A549 (cell line): ENCODE measurements around the gene SLC22A23. TPM values are rescaled to one million over a fixed set of nuclear protein-coding genes. Genes with fewer than 3 reads are reported as not detected.
A peak's percentile ranks its signal among the peaks of the same experiment; 100 is the strongest.

ENCODE experiments used
- ATAC-seq, 2 experiments: fragments of 200-7000 bp in 1 of 2; fragments of >200 bp in 1 of 2; cut with Nextera tagmentation in 1 of 2; cut with Tn5 transposase in 1 of 2; 3 replicates each; pipeline versions ENCODE4 v1.8.0 to v1.9.1; 2018 to 2020; ENCODE audit warnings: mild to moderate bottlenecking in 1 of 2, moderate library complexity in 1 of 2
- CTCF ChIA-PET: fragments of 300-600 bp; sonication (Branson Sonifier 250); formaldehyde crosslinking; extraction: SDS; loops from one replicate; lab custom pipeline; 2021; ENCODE audit warnings: antibody characterized with exemption, inconsistent platforms; lab: Yijun Ruan, JAX
- POLR2A ChIA-PET: fragments of 350-600 bp; formaldehyde crosslinking; extraction: SDS; loops from one replicate; lab custom pipeline; 2021; ENCODE audit warnings: antibody characterized with exemption, inconsistent platforms; lab: Yijun Ruan, JAX
- DNase-seq, 2 experiments: peaks; one replicate each; pipeline versions ENCODE4 v3.0.0 to v3.0.0-alpha.2; 2011 to 2016; ENCODE audit warnings: low read depth in 1 of 2, low spot score in 1 of 2
- FAIRE-seq: peaks from 2 replicates; lab custom pipeline; 2011; peaks lifted over from hg19 to GRCh38; lab: Jason Lieb, UNC
- H3K27ac ChIP-seq, 2 experiments: fragments of >200 bp; sonication (Bioruptor Twin); formaldehyde crosslinking; 3 replicates each; pipeline ENCODE4 v1.5.1; 2016 to 2017
- H3K4me1 ChIP-seq: fragments of >200 bp; sonication (Bioruptor Twin); formaldehyde crosslinking; 3 replicates; pipeline ENCODE4 v1.6.1; 2016
- H3K4me2 ChIP-seq: fragments of >200 bp; sonication (Bioruptor Twin); formaldehyde crosslinking; 3 replicates; pipeline ENCODE4 v1.6.1; 2016
- H3K4me3 ChIP-seq: fragments of >200 bp; sonication (Bioruptor Twin); formaldehyde crosslinking; 3 replicates; pipeline ENCODE4 v1.5.1; 2016
- H3K9me3 ChIP-seq: fragments of >200 bp; sonication (Bioruptor Twin); formaldehyde crosslinking; 3 replicates; pipeline ENCODE4 v1.6.1; 2016
- CEBPB ChIP-seq, 2 experiments: fragments of >200 bp in 1 of 2; sonication (Bioruptor Twin) in 1 of 2; formaldehyde crosslinking in 1 of 2; IDR thresholded peaks; 2 replicates each; pipeline ENCODE4 v1.6.1; 2012 to 2016
- EHF ChIP-seq: fragments of 250-450 bp; sonication (Bioruptor Pico); IDR thresholded peaks from 2 replicates; pipeline ENCODE4 v1.5.0; 2020; ENCODE audit warnings: mild to moderate bottlenecking
- EP300 ChIP-seq, 2 experiments: fragments of >200 bp; sonication (Bioruptor Twin); formaldehyde crosslinking; IDR thresholded peaks; 2 replicates in 1 of 2; 3 replicates in 1 of 2; pipeline ENCODE4 v1.6.1; 2016 to 2017
- FOXS1 ChIP-seq: fragments of 250-450 bp; sonication (Bioruptor Pico); IDR thresholded peaks from 2 replicates; pipeline ENCODE4 v1.5.0; 2020; ENCODE audit warnings: mild to moderate bottlenecking, moderate library complexity
- GATA3 ChIP-seq: IDR thresholded peaks from 2 replicates; pipeline ENCODE4 v1.6.1; 2012; ENCODE audit warnings: borderline replicate concordance
- JUN ChIP-seq, 2 experiments: fragments of >200 bp; sonication (Bioruptor Twin); formaldehyde crosslinking; IDR thresholded peaks; 2 replicates in 1 of 2; 3 replicates in 1 of 2; pipeline ENCODE4 v1.6.1; 2016 to 2017
- MYC ChIP-seq: IDR thresholded peaks from 2 replicates; pipeline ENCODE4 v1.6.1; 2012; ENCODE audit warnings: mild to moderate bottlenecking, inconsistent platforms, low read length, improper control_type of control experiment, borderline replicate concordance
- RARB ChIP-seq: fragments of 250-450 bp; sonication (Bioruptor Pico); IDR thresholded peaks from 2 replicates; pipeline ENCODE4 v1.8.0; 2021; ENCODE audit warnings: mild to moderate bottlenecking, moderate library complexity
- RCOR1 ChIP-seq: fragments of 150-350 bp; IDR thresholded peaks from 2 replicates; pipeline ENCODE4 v1.6.1; 2014; ENCODE audit warnings: antibody characterized with exemption, low read length, low read depth
- RFX5 ChIP-seq: fragments of 450-650 bp; IDR thresholded peaks from 2 replicates; pipeline ENCODE4 v1.7.1; 2014; ENCODE audit warnings: antibody characterized with exemption, mild to moderate bottlenecking, moderate library complexity
- SREBF2 ChIP-seq: fragments of 450-650 bp; IDR thresholded peaks from 2 replicates; pipeline ENCODE4 v1.6.1; 2014; ENCODE audit warnings: mild to moderate bottlenecking, moderate library complexity
- TP53 ChIP-seq: fragments of 250-450 bp; sonication (Bioruptor Pico); IDR thresholded peaks from 2 replicates; pipeline ENCODE4 v1.5.0; 2021; ENCODE audit warnings: mild to moderate bottlenecking, moderate library complexity
- ZC3H11A ChIP-seq: fragments of 450-650 bp; IDR thresholded peaks from 2 replicates; pipeline ENCODE4 v1.6.1; 2014; ENCODE audit warnings: antibody characterized with exemption, mild to moderate bottlenecking
- ZNF302 ChIP-seq: fragments of 250-450 bp; sonication (Bioruptor Pico); IDR thresholded peaks from 2 replicates; pipeline ENCODE4 v1.9.0; 2021; ENCODE audit warnings: inconsistent platforms, mild to moderate bottlenecking, moderate library complexity
- WGBS: methylation state at CpG from one replicate; pipeline ENCODE4 v1.1.6; 2017; ENCODE audit errors: missing lambda C conversion rate; 5-methylcytosine and 5-hydroxymethylcytosine counted together
- polyA plus RNA-seq, 4 experiments: library from polyadenylated mRNA; depleted of rRNA in 3 of 4; stranded (reverse); fragments of >200 nt; fragmentation: RNase III in 1 of 4; extraction: RNeasy Plus Mini Kit Qiagen cat#74134 plus additional on column Dnase treatment in 1 of 4; gene quantifications; 2 replicates in 3 of 4; 3 replicates in 1 of 4; pipeline ENCODE4 v1.2.3, GENCODE V29; 2011 to 2017
- TF ChIP-seq, protein P1 (sequence below): fragments of 250-450 bp; sonication (Bioruptor Pico); IDR thresholded peaks from 2 replicates; pipeline ENCODE4 v1.5.0; 2020; ENCODE audit warnings: low read depth, mild to moderate bottlenecking, moderate library complexity
- TF ChIP-seq, protein P2 (sequence below): IDR thresholded peaks from 2 replicates; pipeline ENCODE4 v1.6.1; 2012
- TF ChIP-seq, protein P3 (sequence below): IDR thresholded peaks from 2 replicates; pipeline ENCODE4 v1.6.1; 2012
- TF ChIP-seq, protein P4 (sequence below): fragments of >200 bp; sonication (Bioruptor Twin); formaldehyde crosslinking; IDR thresholded peaks from 3 replicates; pipeline ENCODE4 v1.6.1; 2016
- TF ChIP-seq, protein P5 (sequence below): fragments of 450-650 bp; IDR thresholded peaks from 2 replicates; pipeline ENCODE4 v1.6.1; 2014; ENCODE audit warnings: antibody characterized with exemption
- TF ChIP-seq, protein P6 (sequence below): fragments of 200-600 bp; sonication (generic); IDR thresholded peaks from 2 replicates; pipeline ENCODE4 v1.6.1; 2016; ENCODE audit warnings: antibody characterized with exemption, mild to moderate bottlenecking, moderate library complexity

Gene SLC22A23
- polyA plus RNA-seq, 2 of the 4 experiments (the other 2 are of a cell fraction) = 4.4 to 6.2 TPM

DNA sequence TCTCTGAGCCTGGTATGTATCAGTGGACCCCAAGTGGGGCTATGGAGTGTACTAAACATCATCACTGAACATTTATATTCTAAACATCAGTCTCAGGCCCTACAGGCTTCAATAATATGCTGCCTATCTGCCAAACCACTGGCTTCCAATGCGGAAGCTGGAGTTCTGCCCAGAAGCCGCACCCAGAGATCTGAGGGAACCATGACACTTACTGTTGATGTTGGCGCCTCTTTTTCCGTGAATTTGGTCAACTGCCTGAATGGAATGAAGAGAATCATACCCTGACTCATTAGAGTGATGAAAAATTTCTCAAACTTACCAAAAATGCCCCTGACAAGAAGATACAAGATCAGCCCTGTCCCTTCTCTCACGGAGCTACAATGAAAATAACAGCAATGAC lies 66.2 kb downstream of the SLC22A23 start:
- Histone ChIP-seq H3K4me3 (no peak overlapping the region), H3K9me3 (no peaks in the 10 kb centered on the region), H3K27ac (peak overlapping the region in 1 of 2 experiments; percentile 64; a peak in 3 of 6 replicates), H3K4me2 (peak overlapping the region; percentile 30; the same call in 2 of the 3 replicates), H3K4me1 (peaks cover 47% of the 10 kb centered on the region)
- CTCF ChIA-PET = no interaction called here
- DNase-seq (peak in 1 of 2 experiments; percentile 12), FAIRE-seq (no peak), ATAC-seq (no peak)
- 68% methylated on average over 5 of the region's 5 CpGs for WGBS
- POLR2A ChIA-PET = no interaction called here
- TF ChIP-seq RARB (no peak), GATA3 (no peak), RFX5 (no peak), ZNF302 (CRISPR knock-in tag) (no peak), RCOR1 (no peak), EHF (CRISPR knock-in tag) (no peak), JUN (IDR thresholded peaks at IDR 0.05) (no peak), TP53 (CRISPR knock-in tag) (no peak), SREBF2 (no peak), EP300 (IDR thresholded peaks at IDR 0.05) (no peak), ZC3H11A (no peak), MYC (no peak), FOXS1 (CRISPR knock-in tag) (no peak), CEBPB (IDR thresholded peaks at IDR 0.05) (no peak)
- TF ChIP-seq, protein P1, sequence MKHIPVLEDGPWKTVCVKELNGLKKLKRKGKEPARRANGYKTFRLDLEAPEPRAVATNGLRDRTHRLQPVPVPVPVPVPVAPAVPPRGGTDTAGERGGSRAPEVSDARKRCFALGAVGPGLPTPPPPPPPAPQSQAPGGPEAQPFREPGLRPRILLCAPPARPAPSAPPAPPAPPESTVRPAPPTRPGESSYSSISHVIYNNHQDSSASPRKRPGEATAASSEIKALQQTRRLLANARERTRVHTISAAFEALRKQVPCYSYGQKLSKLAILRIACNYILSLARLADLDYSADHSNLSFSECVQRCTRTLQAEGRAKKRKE = no peak
- TF ChIP-seq, protein P2, sequence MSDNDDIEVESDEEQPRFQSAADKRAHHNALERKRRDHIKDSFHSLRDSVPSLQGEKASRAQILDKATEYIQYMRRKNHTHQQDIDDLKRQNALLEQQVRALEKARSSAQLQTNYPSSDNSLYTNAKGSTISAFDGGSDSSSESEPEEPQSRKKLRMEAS = no peak
- TF ChIP-seq, protein P3, sequence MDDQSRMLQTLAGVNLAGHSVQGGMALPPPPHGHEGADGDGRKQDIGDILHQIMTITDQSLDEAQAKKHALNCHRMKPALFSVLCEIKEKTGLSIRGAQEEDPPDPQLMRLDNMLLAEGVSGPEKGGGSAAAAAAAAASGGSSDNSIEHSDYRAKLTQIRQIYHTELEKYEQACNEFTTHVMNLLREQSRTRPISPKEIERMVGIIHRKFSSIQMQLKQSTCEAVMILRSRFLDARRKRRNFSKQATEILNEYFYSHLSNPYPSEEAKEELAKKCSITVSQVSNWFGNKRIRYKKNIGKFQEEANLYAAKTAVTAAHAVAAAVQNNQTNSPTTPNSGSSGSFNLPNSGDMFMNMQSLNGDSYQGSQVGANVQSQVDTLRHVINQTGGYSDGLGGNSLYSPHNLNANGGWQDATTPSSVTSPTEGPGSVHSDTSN = no peak
- TF ChIP-seq, protein P4, sequence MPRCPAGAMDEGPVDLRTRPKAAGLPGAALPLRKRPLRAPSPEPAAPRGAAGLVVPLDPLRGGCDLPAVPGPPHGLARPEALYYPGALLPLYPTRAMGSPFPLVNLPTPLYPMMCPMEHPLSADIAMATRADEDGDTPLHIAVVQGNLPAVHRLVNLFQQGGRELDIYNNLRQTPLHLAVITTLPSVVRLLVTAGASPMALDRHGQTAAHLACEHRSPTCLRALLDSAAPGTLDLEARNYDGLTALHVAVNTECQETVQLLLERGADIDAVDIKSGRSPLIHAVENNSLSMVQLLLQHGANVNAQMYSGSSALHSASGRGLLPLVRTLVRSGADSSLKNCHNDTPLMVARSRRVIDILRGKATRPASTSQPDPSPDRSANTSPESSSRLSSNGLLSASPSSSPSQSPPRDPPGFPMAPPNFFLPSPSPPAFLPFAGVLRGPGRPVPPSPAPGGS = no peak
- TF ChIP-seq, protein P5, sequence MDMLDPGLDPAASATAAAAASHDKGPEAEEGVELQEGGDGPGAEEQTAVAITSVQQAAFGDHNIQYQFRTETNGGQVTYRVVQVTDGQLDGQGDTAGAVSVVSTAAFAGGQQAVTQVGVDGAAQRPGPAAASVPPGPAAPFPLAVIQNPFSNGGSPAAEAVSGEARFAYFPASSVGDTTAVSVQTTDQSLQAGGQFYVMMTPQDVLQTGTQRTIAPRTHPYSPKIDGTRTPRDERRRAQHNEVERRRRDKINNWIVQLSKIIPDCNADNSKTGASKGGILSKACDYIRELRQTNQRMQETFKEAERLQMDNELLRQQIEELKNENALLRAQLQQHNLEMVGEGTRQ = no peak
- TF ChIP-seq, protein P6, sequence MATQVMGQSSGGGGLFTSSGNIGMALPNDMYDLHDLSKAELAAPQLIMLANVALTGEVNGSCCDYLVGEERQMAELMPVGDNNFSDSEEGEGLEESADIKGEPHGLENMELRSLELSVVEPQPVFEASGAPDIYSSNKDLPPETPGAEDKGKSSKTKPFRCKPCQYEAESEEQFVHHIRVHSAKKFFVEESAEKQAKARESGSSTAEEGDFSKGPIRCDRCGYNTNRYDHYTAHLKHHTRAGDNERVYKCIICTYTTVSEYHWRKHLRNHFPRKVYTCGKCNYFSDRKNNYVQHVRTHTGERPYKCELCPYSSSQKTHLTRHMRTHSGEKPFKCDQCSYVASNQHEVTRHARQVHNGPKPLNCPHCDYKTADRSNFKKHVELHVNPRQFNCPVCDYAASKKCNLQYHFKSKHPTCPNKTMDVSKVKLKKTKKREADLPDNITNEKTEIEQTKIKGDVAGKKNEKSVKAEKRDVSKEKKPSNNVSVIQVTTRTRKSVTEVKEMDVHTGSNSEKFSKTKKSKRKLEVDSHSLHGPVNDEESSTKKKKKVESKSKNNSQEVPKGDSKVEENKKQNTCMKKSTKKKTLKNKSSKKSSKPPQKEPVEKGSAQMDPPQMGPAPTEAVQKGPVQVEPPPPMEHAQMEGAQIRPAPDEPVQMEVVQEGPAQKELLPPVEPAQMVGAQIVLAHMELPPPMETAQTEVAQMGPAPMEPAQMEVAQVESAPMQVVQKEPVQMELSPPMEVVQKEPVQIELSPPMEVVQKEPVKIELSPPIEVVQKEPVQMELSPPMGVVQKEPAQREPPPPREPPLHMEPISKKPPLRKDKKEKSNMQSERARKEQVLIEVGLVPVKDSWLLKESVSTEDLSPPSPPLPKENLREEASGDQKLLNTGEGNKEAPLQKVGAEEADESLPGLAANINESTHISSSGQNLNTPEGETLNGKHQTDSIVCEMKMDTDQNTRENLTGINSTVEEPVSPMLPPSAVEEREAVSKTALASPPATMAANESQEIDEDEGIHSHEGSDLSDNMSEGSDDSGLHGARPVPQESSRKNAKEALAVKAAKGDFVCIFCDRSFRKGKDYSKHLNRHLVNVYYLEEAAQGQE = no peak
